K562 (cell line): ENCODE data around the gene BBC3. TPM values are rescaled to one million over a fixed set of nuclear protein-coding genes. Genes with fewer than 3 reads are reported as not detected.

Experiments
- CREM ChIP-seq: IDR thresholded peaks from 2 replicates; pipeline ENCODE4 v1.6.1; 2014; ENCODE audit warnings: antibody characterized with exemption, low read depth
- DMBX1 ChIP-seq: fragments of 250-450 bp; sonication (Bioruptor Pico); IDR thresholded peaks from 2 replicates; pipeline ENCODE4 v1.8.0; 2022; ENCODE audit warnings: inconsistent platforms, mild to moderate bottlenecking, moderate library complexity, borderline replicate concordance
- GATA2 ChIP-seq: sonication (generic); formaldehyde crosslinking; IDR thresholded peaks from 2 replicates; pipeline ENCODE4 v1.4.0; 2020; ENCODE audit warnings: mild to moderate bottlenecking, missing genetic modification reagents
- HDAC8 ChIP-seq: fragments of 450-650 bp; IDR thresholded peaks from 2 replicates; pipeline ENCODE4 v1.6.1; 2016; ENCODE audit warnings: mild to moderate bottlenecking, missing genetic modification characterization, moderate library complexity, missing compliant biosample characterization
- HEY1 ChIP-seq: fragments of 250-450 bp; sonication (Bioruptor Pico); IDR thresholded peaks from 2 replicates; pipeline ENCODE4 v1.5.0; 2020; ENCODE audit warnings: mild to moderate bottlenecking, moderate library complexity, borderline replicate concordance
- HNRNPL ChIP-seq: fragments of 200-400 bp; formaldehyde crosslinking; IDR thresholded peaks from 2 replicates; pipeline ENCODE4 v1.6.1; 2017; ENCODE audit warnings: low read depth, mild to moderate bottlenecking, low read length
- JUND ChIP-seq, 2 experiments: IDR thresholded peaks; 2 replicates in 1 of 2; 3 replicates in 1 of 2; pipeline ENCODE4 v1.6.1; 2011; ENCODE audit warnings: borderline replicate concordance in 2 of 2, low read depth in 2 of 2, low read length in 2 of 2, improper control_type of control experiment in 1 of 2, missing biosample characterization in 1 of 2, missing genetic modification characterization in 1 of 2, missing genetic modification reagents in 1 of 2
- NFYB ChIP-seq: IDR thresholded peaks from 2 replicates; pipeline ENCODE4 v1.6.1; 2011; ENCODE audit warnings: mild to moderate bottlenecking, moderate library complexity; ENCODE audit not compliant: insufficient read length; ENCODE audit errors: extremely low read depth
- PPARD ChIP-seq: fragments of 250-450 bp; sonication (Bioruptor Pico); IDR thresholded peaks from 2 replicates; pipeline ENCODE4 v1.8.0; 2022; ENCODE audit warnings: inconsistent platforms, mild to moderate bottlenecking, moderate library complexity
- RBFOX2 ChIP-seq: fragments of 200-400 bp; formaldehyde crosslinking; IDR thresholded peaks from 2 replicates; pipeline ENCODE4 v1.6.1; 2017; ENCODE audit warnings: low read depth, mild to moderate bottlenecking, low read length, moderate library complexity
- RBM14 ChIP-seq: fragments of 200-400 bp; formaldehyde crosslinking; IDR thresholded peaks from 2 replicates; pipeline ENCODE4 v1.6.1; 2018; ENCODE audit warnings: low read depth, mild to moderate bottlenecking, low read length, moderate library complexity, borderline replicate concordance; ENCODE audit not compliant: insufficient read depth
- SMAD1 ChIP-seq: fragments of 150-350 bp; IDR thresholded peaks from 2 replicates; pipeline ENCODE4 v1.6.1; 2014; ENCODE audit warnings: low read length, low read depth; ENCODE audit not compliant: partially characterized antibody
- TCF7 ChIP-seq: sonication (generic); IDR thresholded peaks from 2 replicates; pipeline ENCODE4 v1.6.1; 2016; ENCODE audit warnings: antibody characterized with exemption, borderline replicate concordance
- U2AF1 ChIP-seq: fragments of 200-400 bp; formaldehyde crosslinking; optimal IDR thresholded peaks from 2 replicates; pipeline ENCODE3; 2017; ENCODE audit warnings: mild to moderate bottlenecking, low read depth, low read length, moderate library complexity
- ZBTB7A ChIP-seq: IDR thresholded peaks from 2 replicates; pipeline ENCODE4 v1.6.1; 2011; ENCODE audit warnings: low read depth, mild to moderate bottlenecking, low read length, moderate library complexity, borderline replicate concordance; ENCODE audit not compliant: control insufficient read depth
- ZNF589 ChIP-seq: fragments of 200-800 bp; sonication (Bioruptor generic); IDR thresholded peaks from 2 replicates; pipeline ENCODE4 v1.6.1; 2016; ENCODE audit warnings: low read depth, missing genetic modification characterization, missing compliant biosample characterization
- polyA plus RNA-seq, 8 experiments: library from polyadenylated mRNA; depleted of rRNA in 4 of 8; stranded (reverse) in 5 of 8; unstranded in 3 of 8; fragments of >200 nt; fragmentation: Nextera tagmentation in 2 of 8; fragmentation: Illumina TruSeq in 1 of 8; extraction: Ambion mirVana in 2 of 8; extraction: Trizol in 1 of 8; gene quantifications; 2 replicates each; pipeline versions ENCODE4 v1.2.1 to v1.2.3, GENCODE V29; 2011 to 2014; ENCODE audit warnings: inconsistent platforms in 1 of 8, missing spikeins in 1 of 8
- total RNA-seq, 7 experiments: library from RNA; depleted of rRNA in 6 of 7; stranded (reverse); fragments of >200 nt in 6 of 7; fragmentation: Illumina TruSeq in 2 of 7; extraction: Trizol in 2 of 7; gene quantifications; 2 replicates each; pipeline versions ENCODE4 v1.2.1 to v1.2.3, GENCODE V29; 2011 to 2021; ENCODE audit warnings: low replicate concordance in 1 of 7
- TF ChIP-seq, protein P1 (sequence below): sonication (generic); formaldehyde crosslinking; IDR thresholded peaks from 2 replicates; pipeline ENCODE4 v1.8.1; 2023; ENCODE audit warnings: mild to moderate bottlenecking, missing genetic modification reagents
- TF ChIP-seq, protein P2 (sequence below): sonication (generic); formaldehyde crosslinking; IDR thresholded peaks from 2 replicates; pipeline ENCODE4 v1.8.0; 2023; ENCODE audit warnings: mild to moderate bottlenecking, missing genetic modification reagents
- TF ChIP-seq, protein P3 (sequence below), 2 experiments: fragments of 450-650 bp in 1 of 2; sonication (generic) in 1 of 2; formaldehyde crosslinking in 1 of 2; IDR thresholded peaks in 1 of 2; conservative IDR thresholded peaks in 1 of 2; 2 replicates each; pipeline versions ENCODE4 v1.6.1 to v1.8.1; 2016 to 2023; ENCODE audit warnings: mild to moderate bottlenecking in 2 of 2, moderate library complexity in 2 of 2, inconsistent platforms in 1 of 2, missing genetic modification reagents in 1 of 2

The BBC3 gene
- total and polyA plus RNA-seq, 9 of the 15 experiments (the other 6 are each of a cell fraction or from before 2014, with no cell fraction given): 0.15 to 30.7 (median 4.8) TPM

DNA sequence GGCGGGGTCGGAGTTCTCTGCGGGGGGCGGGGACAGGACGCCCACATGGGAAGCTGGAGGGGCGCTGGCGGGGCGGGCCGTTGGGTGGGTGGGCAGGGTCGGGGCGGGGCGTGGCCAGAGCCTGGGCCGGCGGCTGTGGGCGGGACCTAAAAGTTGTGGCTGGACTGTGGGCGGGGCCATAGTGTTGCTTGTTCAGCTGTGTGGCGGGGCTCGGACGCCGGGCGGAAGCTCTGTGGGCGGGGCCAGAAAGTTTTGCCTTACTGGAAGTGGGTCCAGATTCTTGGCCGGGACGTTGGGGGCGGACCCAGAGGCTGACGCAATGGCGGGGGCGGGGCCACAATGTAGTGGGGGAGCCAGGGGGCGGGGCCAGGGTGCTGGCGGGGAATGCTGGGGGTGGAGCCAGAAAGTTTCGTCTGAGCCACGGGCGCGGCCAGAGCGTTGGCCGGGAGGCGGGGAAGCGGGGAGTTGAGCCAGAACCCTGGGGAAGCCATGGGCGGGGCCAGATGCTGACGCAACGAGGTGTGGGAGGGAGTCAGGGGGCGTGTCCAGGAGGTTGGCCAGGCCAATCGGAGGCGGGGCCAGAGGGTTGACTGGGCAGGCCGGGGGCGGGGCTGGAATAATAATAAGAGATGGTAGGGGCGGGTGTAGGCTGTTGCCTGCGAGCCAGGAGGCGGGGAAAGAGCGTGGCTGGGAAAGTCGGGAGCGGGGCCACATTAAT lies 25.9 kb upstream of the BBC3 start (continued):
- TF ChIP-seq HEY1 (CRISPR knock-in tag): no peak
- TF ChIP-seq SMAD1: no peak
- TF ChIP-seq ZNF589 (CRISPR knock-in tag): no peak; the same call in 1 of the 2 replicates
- no peak for TF ChIP-seq HDAC8
- TF ChIP-seq CREM: peak; percentile 90
- no peak for TF ChIP-seq RBM14
- no peak for TF ChIP-seq NFYB
- TF ChIP-seq RBFOX2: no peak; the same call in 1 of the 2 replicates
- no peak for TF ChIP-seq DMBX1 (CRISPR knock-in tag)
- TF ChIP-seq TCF7: 0 out of 2 replicates have a peak, but pooled peaks have one; percentile 12
- no peak for TF ChIP-seq PPARD (CRISPR knock-in tag)
- TF ChIP-seq JUND (IDR thresholded peaks at IDR 0.05; ENCODE audit: borderline replicate concordance, low read depth, low read length): peak; percentile 70
- TF ChIP-seq JUND (tag; IDR thresholded peaks at IDR 0.05; ENCODE audit: borderline replicate concordance, low read depth, low read length): peak; percentile 41; the same call in 1 of the 3 replicates
- TF ChIP-seq ZBTB7A: no peak
- TF ChIP-seq, protein P1, sequence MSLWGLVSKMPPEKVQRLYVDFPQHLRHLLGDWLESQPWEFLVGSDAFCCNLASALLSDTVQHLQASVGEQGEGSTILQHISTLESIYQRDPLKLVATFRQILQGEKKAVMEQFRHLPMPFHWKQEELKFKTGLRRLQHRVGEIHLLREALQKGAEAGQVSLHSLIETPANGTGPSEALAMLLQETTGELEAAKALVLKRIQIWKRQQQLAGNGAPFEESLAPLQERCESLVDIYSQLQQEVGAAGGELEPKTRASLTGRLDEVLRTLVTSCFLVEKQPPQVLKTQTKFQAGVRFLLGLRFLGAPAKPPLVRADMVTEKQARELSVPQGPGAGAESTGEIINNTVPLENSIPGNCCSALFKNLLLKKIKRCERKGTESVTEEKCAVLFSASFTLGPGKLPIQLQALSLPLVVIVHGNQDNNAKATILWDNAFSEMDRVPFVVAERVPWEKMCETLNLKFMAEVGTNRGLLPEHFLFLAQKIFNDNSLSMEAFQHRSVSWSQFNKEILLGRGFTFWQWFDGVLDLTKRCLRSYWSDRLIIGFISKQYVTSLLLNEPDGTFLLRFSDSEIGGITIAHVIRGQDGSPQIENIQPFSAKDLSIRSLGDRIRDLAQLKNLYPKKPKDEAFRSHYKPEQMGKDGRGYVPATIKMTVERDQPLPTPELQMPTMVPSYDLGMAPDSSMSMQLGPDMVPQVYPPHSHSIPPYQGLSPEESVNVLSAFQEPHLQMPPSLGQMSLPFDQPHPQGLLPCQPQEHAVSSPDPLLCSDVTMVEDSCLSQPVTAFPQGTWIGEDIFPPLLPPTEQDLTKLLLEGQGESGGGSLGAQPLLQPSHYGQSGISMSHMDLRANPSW (CRISPR knock-in tag): no peak
- TF ChIP-seq, protein P2, sequence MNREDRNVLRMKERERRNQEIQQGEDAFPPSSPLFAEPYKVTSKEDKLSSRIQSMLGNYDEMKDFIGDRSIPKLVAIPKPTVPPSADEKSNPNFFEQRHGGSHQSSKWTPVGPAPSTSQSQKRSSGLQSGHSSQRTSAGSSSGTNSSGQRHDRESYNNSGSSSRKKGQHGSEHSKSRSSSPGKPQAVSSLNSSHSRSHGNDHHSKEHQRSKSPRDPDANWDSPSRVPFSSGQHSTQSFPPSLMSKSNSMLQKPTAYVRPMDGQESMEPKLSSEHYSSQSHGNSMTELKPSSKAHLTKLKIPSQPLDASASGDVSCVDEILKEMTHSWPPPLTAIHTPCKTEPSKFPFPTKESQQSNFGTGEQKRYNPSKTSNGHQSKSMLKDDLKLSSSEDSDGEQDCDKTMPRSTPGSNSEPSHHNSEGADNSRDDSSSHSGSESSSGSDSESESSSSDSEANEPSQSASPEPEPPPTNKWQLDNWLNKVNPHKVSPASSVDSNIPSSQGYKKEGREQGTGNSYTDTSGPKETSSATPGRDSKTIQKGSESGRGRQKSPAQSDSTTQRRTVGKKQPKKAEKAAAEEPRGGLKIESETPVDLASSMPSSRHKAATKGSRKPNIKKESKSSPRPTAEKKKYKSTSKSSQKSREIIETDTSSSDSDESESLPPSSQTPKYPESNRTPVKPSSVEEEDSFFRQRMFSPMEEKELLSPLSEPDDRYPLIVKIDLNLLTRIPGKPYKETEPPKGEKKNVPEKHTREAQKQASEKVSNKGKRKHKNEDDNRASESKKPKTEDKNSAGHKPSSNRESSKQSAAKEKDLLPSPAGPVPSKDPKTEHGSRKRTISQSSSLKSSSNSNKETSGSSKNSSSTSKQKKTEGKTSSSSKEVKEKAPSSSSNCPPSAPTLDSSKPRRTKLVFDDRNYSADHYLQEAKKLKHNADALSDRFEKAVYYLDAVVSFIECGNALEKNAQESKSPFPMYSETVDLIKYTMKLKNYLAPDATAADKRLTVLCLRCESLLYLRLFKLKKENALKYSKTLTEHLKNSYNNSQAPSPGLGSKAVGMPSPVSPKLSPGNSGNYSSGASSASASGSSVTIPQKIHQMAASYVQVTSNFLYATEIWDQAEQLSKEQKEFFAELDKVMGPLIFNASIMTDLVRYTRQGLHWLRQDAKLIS: no peak
- no peak for TF ChIP-seq U2AF1
- TF ChIP-seq, protein P3, sequence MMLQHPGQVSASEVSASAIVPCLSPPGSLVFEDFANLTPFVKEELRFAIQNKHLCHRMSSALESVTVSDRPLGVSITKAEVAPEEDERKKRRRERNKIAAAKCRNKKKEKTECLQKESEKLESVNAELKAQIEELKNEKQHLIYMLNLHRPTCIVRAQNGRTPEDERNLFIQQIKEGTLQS (IDR thresholded peaks at IDR 0.05): peak; percentile 98
- TF ChIP-seq, protein P3 (CRISPR knock-in tag; conservative IDR thresholded peaks at IDR 0.05): peak; percentile 75; the same call in 1 of the 2 replicates
- TF ChIP-seq GATA2: no peak
- TF ChIP-seq HNRNPL: no peak
